HG02798 (cell line): ENCODE measurements around the gene MPZL2.

ENCODE experiments used
- ATAC-seq: cut with Tn5 transposase; IDR thresholded peaks from one replicate; pipeline ENCODE4 v1.9.1; 2021; ENCODE audit warnings: mild to moderate bottlenecking; ENCODE audit not compliant: unreplicated experiment, poor library complexity

Gene MPZL2

GRCh38 chr11:118286545-118286944 is 22.4 kb upstream of the MPZL2 start:
- ATAC-seq: no peak

- ATAC-seq: no peak
These were observed 19.8 kb upstream of the MPZL2 start for GRCh38 chr11:118283756-118284350.

- ATAC-seq: no peak
These were observed 19.0 kb upstream of the MPZL2 start for GRCh38 chr11:118283037-118283636.

GRCh38 chr11:118282606-118283005 is 18.5 kb upstream of the MPZL2 start:
- no peak for ATAC-seq

GRCh38 chr11:118281284-118281683 is 17.2 kb upstream of the MPZL2 start:
- no peak for ATAC-seq

GRCh38 chr11:118277312-118277711 is 13.2 kb upstream of the MPZL2 start:
- ATAC-seq: no peak

- ATAC-seq: no peak
These were observed 12.3 kb upstream of the MPZL2 start for GRCh38 chr11:118276422-118276821.

GRCh38 chr11:118275176-118275575 is 11.1 kb upstream of the MPZL2 start:
- no peak for ATAC-seq

- no peak for ATAC-seq
These were observed 10.1 kb upstream of the MPZL2 start for GRCh38 chr11:118274186-118274585.

GRCh38 chr11:118272001-118272400 is 7.9 kb upstream of the MPZL2 start:
- no peak for ATAC-seq

- no peak for ATAC-seq
These were observed 3.4 kb upstream of the MPZL2 start for GRCh38 chr11:118267486-118267885.

- ATAC-seq: no peak
These were observed 1.9 kb upstream of the MPZL2 start for GRCh38 chr11:118265954-118266353.

GRCh38 chr11:118264569-118265465 is 720 bp upstream of the MPZL2 start:
- no peak for ATAC-seq

- no peak for ATAC-seq
These were observed 985 bp downstream of the MPZL2 start for GRCh38 chr11:118263112-118263511.

- ATAC-seq: no peak
These were observed 3.7 kb downstream of the MPZL2 start for GRCh38 chr11:118260353-118260752.

- no peak for ATAC-seq
These were observed 5.0 kb downstream of the MPZL2 start for GRCh38 chr11:118259138-118259537.

GRCh38 chr11:118258410-118258809 is 5.7 kb downstream of the MPZL2 start:
- ATAC-seq: no peak

GRCh38 chr11:118252688-118253087 is 11.4 kb downstream of the MPZL2 start:
- ATAC-seq: no peak

GRCh38 chr11:118251858-118252652 is 12.0 kb downstream of the MPZL2 start, which contains the start of gene MPZL3:
Gene MPZL3, minus strand, starts transcription at chr11:118252365. Its CDS starts 71 bp downstream, at chr11:118252294.
- ATAC-seq: peak; percentile 92

GRCh38 chr11:118247041-118247440 is 17.1 kb downstream of the MPZL2 start:
- no peak for ATAC-seq
